ENCODE measurements around the gene FAM50B. TPM values are rescaled to one million over a fixed set of nuclear protein-coding genes. Genes with fewer than 3 reads are reported as not detected.

FAM50B gene
- total RNA-seq, 1 donor from 2014 or later = 0.70 TPM

DNA sequence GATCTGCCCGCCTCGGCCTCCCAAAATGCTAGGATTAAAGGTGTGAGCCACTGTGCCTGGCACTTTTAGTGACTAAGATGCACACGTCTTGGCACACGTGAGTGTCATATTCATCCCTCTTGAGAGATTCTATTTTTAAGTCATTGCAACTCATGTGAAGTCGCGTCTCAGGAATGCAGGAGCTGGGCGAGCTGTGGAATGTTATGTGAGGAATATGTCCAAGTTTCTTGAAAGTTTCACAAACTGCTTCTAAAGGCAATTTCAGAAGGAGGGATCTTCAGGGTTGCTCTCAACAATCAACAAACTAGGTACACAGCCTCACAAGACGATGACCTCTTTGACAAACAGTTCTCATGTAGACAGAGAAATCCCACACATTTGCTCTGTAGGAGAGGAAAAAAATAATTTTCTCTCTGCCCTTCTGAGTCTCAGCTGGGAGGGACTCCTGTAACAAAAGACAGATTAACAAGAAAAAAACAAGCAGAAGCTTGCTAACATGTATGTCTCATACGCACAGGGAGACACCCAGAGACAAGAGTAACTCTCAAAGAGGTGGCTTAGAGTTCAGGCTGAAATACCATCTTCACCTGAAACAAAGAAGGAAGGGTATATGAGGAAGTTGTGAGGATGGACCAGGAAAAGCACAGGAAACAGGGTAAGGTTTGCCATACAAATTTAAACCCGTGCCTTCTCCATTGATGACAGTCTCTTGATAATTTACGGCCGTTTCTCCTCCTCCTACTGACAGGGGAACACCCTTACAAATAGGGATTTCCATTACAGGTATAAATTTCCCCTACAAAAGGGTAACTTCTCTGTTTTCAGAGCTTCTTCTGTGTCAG, 45.3 kb upstream of the FAM50B start:
- Mint-ChIP-seq H3K9me3 (ENCODE audit: unreplicated experiment) (no peaks in the 10 kb centered on the region), H3K36me3 (ENCODE audit: unreplicated experiment) (no peaks in the 10 kb centered on the region), H3K27ac (ENCODE audit: unreplicated experiment) (peak overlapping the region; percentile 98), H3K4me3 (ENCODE audit: unreplicated experiment) (peak overlapping the region; percentile 30), H3K27me3 (ENCODE audit: unreplicated experiment) (no peaks in the 10 kb centered on the region), H3K4me1 (ENCODE audit: unreplicated experiment) (peaks cover 80% of the 10 kb centered on the region)
- DNase-seq (ENCODE audit: extremely low spot score, unreplicated experiment) = no peak
- TF ChIP-seq, protein P1, sequence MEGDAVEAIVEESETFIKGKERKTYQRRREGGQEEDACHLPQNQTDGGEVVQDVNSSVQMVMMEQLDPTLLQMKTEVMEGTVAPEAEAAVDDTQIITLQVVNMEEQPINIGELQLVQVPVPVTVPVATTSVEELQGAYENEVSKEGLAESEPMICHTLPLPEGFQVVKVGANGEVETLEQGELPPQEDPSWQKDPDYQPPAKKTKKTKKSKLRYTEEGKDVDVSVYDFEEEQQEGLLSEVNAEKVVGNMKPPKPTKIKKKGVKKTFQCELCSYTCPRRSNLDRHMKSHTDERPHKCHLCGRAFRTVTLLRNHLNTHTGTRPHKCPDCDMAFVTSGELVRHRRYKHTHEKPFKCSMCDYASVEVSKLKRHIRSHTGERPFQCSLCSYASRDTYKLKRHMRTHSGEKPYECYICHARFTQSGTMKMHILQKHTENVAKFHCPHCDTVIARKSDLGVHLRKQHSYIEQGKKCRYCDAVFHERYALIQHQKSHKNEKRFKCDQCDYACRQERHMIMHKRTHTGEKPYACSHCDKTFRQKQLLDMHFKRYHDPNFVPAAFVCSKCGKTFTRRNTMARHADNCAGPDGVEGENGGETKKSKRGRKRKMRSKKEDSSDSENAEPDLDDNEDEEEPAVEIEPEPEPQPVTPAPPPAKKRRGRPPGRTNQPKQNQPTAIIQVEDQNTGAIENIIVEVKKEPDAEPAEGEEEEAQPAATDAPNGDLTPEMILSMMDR (IDR thresholded peaks at IDR 0.05) = no peak

GRCh38 chr6:3804964-3805363, 44.2 kb upstream of the FAM50B start:
- peak overlapping the region; percentile 98 for H3K27ac Mint-ChIP-seq (ENCODE audit: unreplicated experiment)
- no peak for DNase-seq (ENCODE audit: extremely low spot score, unreplicated experiment)
- H3K4me1 Mint-ChIP-seq (ENCODE audit: unreplicated experiment) = peaks cover 81% of the 10 kb centered on the region
- no peak overlapping the region for H3K4me3 Mint-ChIP-seq (ENCODE audit: unreplicated experiment)
- H3K9me3 Mint-ChIP-seq (ENCODE audit: unreplicated experiment) = no peaks in the 10 kb centered on the region
- no peaks in the 10 kb centered on the region for H3K36me3 Mint-ChIP-seq (ENCODE audit: unreplicated experiment)
- no peaks in the 10 kb centered on the region for H3K27me3 Mint-ChIP-seq (ENCODE audit: unreplicated experiment)
- TF ChIP-seq, protein P1 (IDR thresholded peaks at IDR 0.05) = no peak

GRCh38 chr6:3805448-3806123, 43.6 kb upstream of the FAM50B start:
- Mint-ChIP-seq H3K27me3 (ENCODE audit: unreplicated experiment) (no peaks in the 10 kb centered on the region), H3K36me3 (ENCODE audit: unreplicated experiment) (no peaks in the 10 kb centered on the region), H3K27ac (ENCODE audit: unreplicated experiment) (peak overlapping the region; percentile 62), H3K4me3 (ENCODE audit: unreplicated experiment) (no peak overlapping the region), H3K9me3 (ENCODE audit: unreplicated experiment) (no peaks in the 10 kb centered on the region), H3K4me1 (ENCODE audit: unreplicated experiment) (peaks cover 80% of the 10 kb centered on the region)
- DNase-seq (ENCODE audit: extremely low spot score, unreplicated experiment) = no peak
- TF ChIP-seq, protein P1 (IDR thresholded peaks at IDR 0.05) = no peak

- Mint-ChIP-seq H3K9me3 (ENCODE audit: unreplicated experiment) (no peaks in the 10 kb centered on the region), H3K27me3 (ENCODE audit: unreplicated experiment) (no peaks in the 10 kb centered on the region), H3K4me1 (ENCODE audit: unreplicated experiment) (peaks cover 82% of the 10 kb centered on the region), H3K4me3 (ENCODE audit: unreplicated experiment) (no peak overlapping the region), H3K36me3 (ENCODE audit: unreplicated experiment) (no peaks in the 10 kb centered on the region), H3K27ac (ENCODE audit: unreplicated experiment) (peak overlapping the region; percentile 27)
- TF ChIP-seq, protein P1 (IDR thresholded peaks at IDR 0.05) = no peak
- DNase-seq (ENCODE audit: extremely low spot score, unreplicated experiment) = no peak
These were observed 42.8 kb upstream of the FAM50B start for GRCh38 chr6:3806169-3806922.

Measured in osteocyte (in vitro differentiated cells).